Right cardiac atrium (tissue), 5 donors: Measurements from ENCODE around the gene CRADD. TPM values are rescaled to one million over a fixed set of nuclear protein-coding genes. Genes with fewer than 3 reads are reported as not detected.

Experiments
- ATAC-seq, 2 donors: fragments of 200-7000 bp; cut with Tn5 transposase; one replicate each; pipeline versions ENCODE4 v1.8.0 to v1.9.1; 2020; ENCODE audit warnings: moderate library complexity in 2 of 2, mild to moderate bottlenecking in 1 of 2
- DNase-seq, 3 donors: peaks; one replicate each; pipeline ENCODE4 v3.0.0-alpha.2; 2020
- H3K27ac ChIP-seq: one replicate; pipeline ENCODE4 v1.5.1; 2013; ENCODE audit warnings: mild to moderate bottlenecking, low read length, control low read depth, moderate library complexity
- H3K27me3 ChIP-seq: one replicate; pipeline ENCODE4 v1.6.1; 2013; ENCODE audit not compliant: control insufficient read depth, insufficient read depth
- H3K4me1 ChIP-seq: one replicate; pipeline ENCODE4 v1.6.1; 2013; ENCODE audit warnings: low read length; ENCODE audit not compliant: control insufficient read depth, insufficient read depth
- H3K4me3 ChIP-seq: one replicate; pipeline ENCODE4 v1.5.1; 2013; ENCODE audit warnings: low read length, control low read depth
- H3K9me3 ChIP-seq: one replicate; pipeline ENCODE4 v1.6.1; 2013; ENCODE audit warnings: low read length; ENCODE audit not compliant: control insufficient read depth
- whole genome bisulfite sequencing: extraction: QIAGEN DNeasy Blood & Tissue Kit; methylation state at CpG from one replicate; pipeline ENCODE4 v1.1.7; 2013; 5-methylcytosine and 5-hydroxymethylcytosine counted together
- intact Hi-C, 4 donors: fragments of 100-400 bp; cut with DNase I; formaldehyde crosslinking; loops; one replicate each; pipeline versions ENCODE4 v1.11.0 to v1.14.0; 2022 to 2023
- polyA plus RNA-seq: library from polyadenylated mRNA; stranded (reverse); fragments of 200-250 nt; gene quantifications from one replicate; pipeline ENCODE4 v1.2.3, GENCODE V29; 2013
- total RNA-seq, 4 donors: library from RNA; stranded (reverse); fragmentation: NEBNext Ultra II Directional; extraction: Animal tissue kit (Norgen Biotek cat#: 25700); gene quantifications; one replicate each; pipeline ENCODE4 v1.2.1, GENCODE V29; 2021
- donor health status: healthy with polysubstance abuse.
- donor health status: DM: no; HTN: yes; CAD: no.
- donor health status: DM: no; HTN: no; CAD: no.
- donor health status: DM: no; HTN: yes; CAD: no; lungs with severe emphysema.
- donor health status: DM: yes; HTN: yes; CAD: no.

Gene CRADD
- total and polyA plus RNA-seq, 5 donors: 29.1 to 45.7 (median 37.8) TPM

- no peak for DNase-seq
- Histone ChIP-seq H3K9me3 (no peaks in the 10 kb centered on the region), H3K4me1 (peaks cover 8% of the 10 kb centered on the region), H3K27ac (peak overlapping the region; percentile 19), H3K27me3 (no peaks in the 10 kb centered on the region), H3K4me3 (no peak overlapping the region)
- intact Hi-C loops: no loop called here
- ATAC-seq: no peak
- 84% methylated on average over 6 of the region's 6 CpGs for WGBS
Measured at GRCh38 chr12:93808169-93808899, 131.2 kb downstream of the CRADD start.

GRCh38 chr12:93812626-93813025 is 135.5 kb downstream of the CRADD start:
- ATAC-seq (peak in 1 of 2 donors; percentile 8), DNase-seq (no peak)
- intact Hi-C loops: loop anchor here in 2 of 4 donors (5.0 to 10.0 kb wide), 2 partner anchors 45 to 82 kb away; no protein-coding TSS in a partner anchor
- Histone ChIP-seq H3K4me1 (peaks cover 12% of the 10 kb centered on the region), H3K9me3 (no peaks in the 10 kb centered on the region), H3K4me3 (no peak overlapping the region), H3K27me3 (no peaks in the 10 kb centered on the region), H3K27ac (no peak overlapping the region)
- 57% methylated on average over 3 of the region's 3 CpGs for WGBS

- Histone ChIP-seq H3K27me3 (no peaks in the 10 kb centered on the region), H3K4me1 (peaks cover 16% of the 10 kb centered on the region), H3K27ac (peak overlapping the region; percentile 100), H3K4me3 (no peak overlapping the region), H3K9me3 (no peaks in the 10 kb centered on the region)
- ATAC-seq: peak; percentile 67 to 78
- intact Hi-C loops: loop anchor here in 2 of 4 donors (5.0 to 10.0 kb wide), 2 partner anchors 46 to 82 kb away; no protein-coding TSS in a partner anchor
- WGBS: 15% methylated on average over 3 of the region's 3 CpGs
- DNase-seq: no peak
Measured at GRCh38 chr12:93813186-93813585, 136.0 kb downstream of the CRADD start.

GRCh38 chr12:93813972-93814821 is 137.0 kb downstream of the CRADD start:
- H3K27me3 ChIP-seq: no peaks in the 10 kb centered on the region
- no peak overlapping the region for H3K4me3 ChIP-seq
- ATAC-seq: peak; percentile 92 to 93
- peaks cover 26% of the 10 kb centered on the region for H3K4me1 ChIP-seq
- WGBS: 23% methylated on average over 14 of the region's 14 CpGs
- peak overlapping the region; percentile 100 for H3K27ac ChIP-seq
- H3K9me3 ChIP-seq: no peaks in the 10 kb centered on the region
- peak; percentile 86 to 93 (median 91) for DNase-seq
- intact Hi-C loops: loop anchor here in 2 of 4 donors (5.0 to 10.0 kb wide), 2 partner anchors 47 to 81 kb away; no protein-coding TSS in a partner anchor

GRCh38 chr12:93818488-93819049 is 141.4 kb downstream of the CRADD start:
- H3K4me3 ChIP-seq: no peak overlapping the region
- peaks cover 22% of the 10 kb centered on the region for H3K4me1 ChIP-seq
- intact Hi-C loops: loop anchor here in 2 of 4 donors (10.0 kb wide), 1 partner anchor 76 kb away; no protein-coding TSS in a partner anchor
- peak; percentile 69 to 85 (median 78) for DNase-seq
- no peaks in the 10 kb centered on the region for H3K9me3 ChIP-seq
- H3K27ac ChIP-seq: peak overlapping the region; percentile 90
- peak; percentile 43 to 44 for ATAC-seq
- H3K27me3 ChIP-seq: no peaks in the 10 kb centered on the region
- 39% methylated on average over 9 of the region's 9 CpGs for WGBS

GRCh38 chr12:93819050-93819491 is 141.9 kb downstream of the CRADD start:
- WGBS: 32% methylated on average over 4 of the region's 4 CpGs
- Histone ChIP-seq H3K27ac (peak overlapping the region; percentile 90), H3K4me3 (no peak overlapping the region), H3K27me3 (no peaks in the 10 kb centered on the region), H3K4me1 (peaks cover 18% of the 10 kb centered on the region), H3K9me3 (no peaks in the 10 kb centered on the region)
- DNase-seq (peak; percentile 82 to 89 (median 83)), ATAC-seq (peak; percentile 91 to 93)
- intact Hi-C loops: loop anchor here in 2 of 4 donors (10.0 kb wide), 1 partner anchor 76 kb away; no protein-coding TSS in a partner anchor

- no peak for DNase-seq
- Histone ChIP-seq H3K27ac (peak overlapping the region; percentile 40), H3K4me1 (peaks cover 11% of the 10 kb centered on the region), H3K9me3 (no peaks in the 10 kb centered on the region), H3K4me3 (no peak overlapping the region), H3K27me3 (no peaks in the 10 kb centered on the region)
- ATAC-seq: peak in 1 of 2 donors; percentile 3
- intact Hi-C loops: no loop called here
- 63% methylated on average over 8 of the region's 8 CpGs for WGBS
Measured at GRCh38 chr12:93823616-93824391, 146.6 kb downstream of the CRADD start.

- WGBS: 60% methylated on average over 11 of the region's 11 CpGs
- Histone ChIP-seq H3K4me1 (peaks cover 6% of the 10 kb centered on the region), H3K27me3 (no peaks in the 10 kb centered on the region), H3K9me3 (no peaks in the 10 kb centered on the region), H3K27ac (peak overlapping the region; percentile 94), H3K4me3 (no peak overlapping the region)
- intact Hi-C loops: no loop called here
- ATAC-seq (no peak), DNase-seq (no peak)
Measured at GRCh38 chr12:93824514-93825500, 147.6 kb downstream of the CRADD start.

- peaks cover 6% of the 10 kb centered on the region for H3K4me1 ChIP-seq
- H3K4me3 ChIP-seq: no peak overlapping the region
Measured at GRCh38 chr12:93825501-93825888, 148.3 kb downstream of the CRADD start.

More at GRCh38 chr12:93825501-93825888, 148.3 kb downstream of the CRADD start:
- ATAC-seq (peak; percentile 82 to 84), DNase-seq (no peak)
- Histone ChIP-seq H3K27ac (peak overlapping the region; percentile 75), H3K27me3 (no peaks in the 10 kb centered on the region), H3K9me3 (no peaks in the 10 kb centered on the region)
- intact Hi-C loops: no loop called here
- WGBS: 42% methylated on average over 3 of the region's 3 CpGs
